Measurements from ENCODE around the gene NSD1.

- TF ChIP-seq, protein P1, sequence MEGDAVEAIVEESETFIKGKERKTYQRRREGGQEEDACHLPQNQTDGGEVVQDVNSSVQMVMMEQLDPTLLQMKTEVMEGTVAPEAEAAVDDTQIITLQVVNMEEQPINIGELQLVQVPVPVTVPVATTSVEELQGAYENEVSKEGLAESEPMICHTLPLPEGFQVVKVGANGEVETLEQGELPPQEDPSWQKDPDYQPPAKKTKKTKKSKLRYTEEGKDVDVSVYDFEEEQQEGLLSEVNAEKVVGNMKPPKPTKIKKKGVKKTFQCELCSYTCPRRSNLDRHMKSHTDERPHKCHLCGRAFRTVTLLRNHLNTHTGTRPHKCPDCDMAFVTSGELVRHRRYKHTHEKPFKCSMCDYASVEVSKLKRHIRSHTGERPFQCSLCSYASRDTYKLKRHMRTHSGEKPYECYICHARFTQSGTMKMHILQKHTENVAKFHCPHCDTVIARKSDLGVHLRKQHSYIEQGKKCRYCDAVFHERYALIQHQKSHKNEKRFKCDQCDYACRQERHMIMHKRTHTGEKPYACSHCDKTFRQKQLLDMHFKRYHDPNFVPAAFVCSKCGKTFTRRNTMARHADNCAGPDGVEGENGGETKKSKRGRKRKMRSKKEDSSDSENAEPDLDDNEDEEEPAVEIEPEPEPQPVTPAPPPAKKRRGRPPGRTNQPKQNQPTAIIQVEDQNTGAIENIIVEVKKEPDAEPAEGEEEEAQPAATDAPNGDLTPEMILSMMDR (IDR thresholded peaks at IDR 0.05), result no peak
- TF ChIP-seq POLR2A (IDR thresholded peaks at IDR 0.05), result no peak
These were observed 204.9 kb downstream of the NSD1 start for GRCh38 chr5:177338251-177339106.
